K562 (cell line): ENCODE measurements around the gene G6PC2. TPM values are rescaled to one million over a fixed set of nuclear protein-coding genes. Genes with fewer than 3 reads are reported as not detected.
A peak's percentile ranks its signal among the peaks of the same experiment; 100 is the strongest.

Experiments used
- ARID1B ChIP-seq: fragments of 450-650 bp; IDR thresholded peaks from 2 replicates; pipeline ENCODE4 v1.6.1; 2016; ENCODE audit warnings: antibody characterized with exemption, mild to moderate bottlenecking, inconsistent platforms
- ATF2 ChIP-seq: sonication (generic); formaldehyde crosslinking; IDR thresholded peaks from 2 replicates; pipeline ENCODE4 v1.8.1; 2022; ENCODE audit warnings: missing genetic modification reagents
- CBFA2T3 ChIP-seq: fragments of 450-650 bp; IDR thresholded peaks from 2 replicates; pipeline ENCODE4 v1.6.1; 2017
- E2F5 ChIP-seq: sonication (generic); formaldehyde crosslinking; IDR thresholded peaks from 2 replicates; pipeline ENCODE4 v1.8.0; 2022; ENCODE audit warnings: mild to moderate bottlenecking, missing genetic modification reagents
- KAT7 ChIP-seq: sonication (generic); formaldehyde crosslinking; IDR thresholded peaks from 2 replicates; pipeline ENCODE4 v1.8.0; 2022; ENCODE audit warnings: missing genetic modification reagents, mild to moderate bottlenecking, borderline replicate concordance
- RERE ChIP-seq: sonication (generic); formaldehyde crosslinking; IDR thresholded peaks from 2 replicates; pipeline ENCODE4 v1.8.0; 2023; ENCODE audit warnings: missing genetic modification reagents, mild to moderate bottlenecking, borderline replicate concordance
- RUNX1 ChIP-seq: sonication (generic); IDR thresholded peaks from 2 replicates; pipeline ENCODE4 v1.6.1; 2016; ENCODE audit warnings: antibody characterized with exemption, low read depth
- SLC30A9 ChIP-seq: fragments of 250-450 bp; sonication (Bioruptor Pico); IDR thresholded peaks from 2 replicates; pipeline ENCODE4 v1.8.0; 2022; ENCODE audit warnings: mild to moderate bottlenecking, moderate library complexity
- SMARCE1 ChIP-seq: fragments of 450-650 bp; IDR thresholded peaks from 2 replicates; pipeline ENCODE4 v1.7.1; 2016; ENCODE audit warnings: mild to moderate bottlenecking
- TRIM24 ChIP-seq, 2 experiments: fragments of 450-650 bp; IDR thresholded peaks; 2 replicates each; pipeline ENCODE4 v1.6.1; 2016
- ZBTB1 ChIP-seq: sonication (generic); formaldehyde crosslinking; IDR thresholded peaks from 2 replicates; pipeline ENCODE4 v1.8.1; 2023; ENCODE audit warnings: missing genetic modification reagents, low read depth, mild to moderate bottlenecking, borderline replicate concordance
- ZFP91 ChIP-seq: sonication (generic); formaldehyde crosslinking; IDR thresholded peaks from 2 replicates; pipeline ENCODE4 v1.8.0; 2022; ENCODE audit warnings: mild to moderate bottlenecking, missing genetic modification reagents
- ZNF324 ChIP-seq: fragments of 250-450 bp; sonication (Bioruptor Pico); IDR thresholded peaks from 2 replicates; pipeline ENCODE4 v1.4.0; 2020; ENCODE audit warnings: mild to moderate bottlenecking
- polyA plus RNA-seq, 8 experiments: library from polyadenylated mRNA; depleted of rRNA in 4 of 8; stranded (reverse) in 5 of 8; unstranded in 3 of 8; fragments of >200 nt; fragmentation: Nextera tagmentation in 2 of 8; fragmentation: Illumina TruSeq in 1 of 8; extraction: Ambion mirVana in 2 of 8; extraction: Trizol in 1 of 8; gene quantifications; 2 replicates each; pipeline versions ENCODE4 v1.2.1 to v1.2.3, GENCODE V29; 2011 to 2014; ENCODE audit warnings: inconsistent platforms in 1 of 8, missing spikeins in 1 of 8
- total RNA-seq, 7 experiments: library from RNA; depleted of rRNA in 6 of 7; stranded (reverse); fragments of >200 nt in 6 of 7; fragmentation: Illumina TruSeq in 2 of 7; extraction: Trizol in 2 of 7; gene quantifications; 2 replicates each; pipeline versions ENCODE4 v1.2.1 to v1.2.3, GENCODE V29; 2011 to 2021; ENCODE audit warnings: low replicate concordance in 1 of 7
- TF ChIP-seq, protein P1 (sequence below), 2 experiments: IDR thresholded peaks; 2 replicates each; pipeline ENCODE4 v1.6.1; 2012; ENCODE audit warnings: improper control_type of control experiment in 2 of 2, low read depth in 2 of 2, low read length in 2 of 2, borderline replicate concordance in 1 of 2

G6PC2 gene
- total and polyA plus RNA-seq, 9 of the 15 experiments (the other 6 are each of a cell fraction or from before 2014, with no cell fraction given) = 0.03 to 0.15 TPM; not detected in 7

- TF ChIP-seq ARID1B = peak; percentile 86
- TF ChIP-seq ZBTB1 (CRISPR knock-in tag) = no peak
- TF ChIP-seq SLC30A9 (CRISPR knock-in tag) = no peak
- TF ChIP-seq RUNX1 = no peak
- TF ChIP-seq E2F5 = no peak
- TF ChIP-seq KAT7 = no peak
- no peak for TF ChIP-seq ZFP91 (CRISPR knock-in tag)
- TF ChIP-seq TRIM24 (IDR thresholded peaks at IDR 0.05) = peak; percentile 53 to 73; a peak in 3 of 4 replicates
- no peak for TF ChIP-seq ZNF324 (CRISPR knock-in tag)
- TF ChIP-seq ATF2 (CRISPR knock-in tag) = no peak
- TF ChIP-seq RERE (CRISPR knock-in tag) = no peak
- TF ChIP-seq, protein P1, sequence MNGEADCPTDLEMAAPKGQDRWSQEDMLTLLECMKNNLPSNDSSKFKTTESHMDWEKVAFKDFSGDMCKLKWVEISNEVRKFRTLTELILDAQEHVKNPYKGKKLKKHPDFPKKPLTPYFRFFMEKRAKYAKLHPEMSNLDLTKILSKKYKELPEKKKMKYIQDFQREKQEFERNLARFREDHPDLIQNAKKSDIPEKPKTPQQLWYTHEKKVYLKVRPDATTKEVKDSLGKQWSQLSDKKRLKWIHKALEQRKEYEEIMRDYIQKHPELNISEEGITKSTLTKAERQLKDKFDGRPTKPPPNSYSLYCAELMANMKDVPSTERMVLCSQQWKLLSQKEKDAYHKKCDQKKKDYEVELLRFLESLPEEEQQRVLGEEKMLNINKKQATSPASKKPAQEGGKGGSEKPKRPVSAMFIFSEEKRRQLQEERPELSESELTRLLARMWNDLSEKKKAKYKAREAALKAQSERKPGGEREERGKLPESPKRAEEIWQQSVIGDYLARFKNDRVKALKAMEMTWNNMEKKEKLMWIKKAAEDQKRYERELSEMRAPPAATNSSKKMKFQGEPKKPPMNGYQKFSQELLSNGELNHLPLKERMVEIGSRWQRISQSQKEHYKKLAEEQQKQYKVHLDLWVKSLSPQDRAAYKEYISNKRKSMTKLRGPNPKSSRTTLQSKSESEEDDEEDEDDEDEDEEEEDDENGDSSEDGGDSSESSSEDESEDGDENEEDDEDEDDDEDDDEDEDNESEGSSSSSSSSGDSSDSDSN (IDR thresholded peaks at IDR 0.05; ENCODE audit: borderline replicate concordance in 1 of 2, low read depth in 2 of 2, low read length in 2 of 2) = no peak
- TF ChIP-seq SMARCE1 = 0 out of 2 replicates have a peak, but pooled peaks have one; percentile 35
- peak; percentile 91 for TF ChIP-seq CBFA2T3
These were observed 40.2 kb downstream of the G6PC2 start (continued) for GRCh38 chr2:168941297-168941696.
